Naive thymus-derived CD4-positive, alpha-beta T cell (primary cell): Measurements from ENCODE around the gene CDH5. TPM values are rescaled to one million over a fixed set of nuclear protein-coding genes. Genes with fewer than 3 reads are reported as not detected.

ENCODE experiments used
- ATAC-seq: fragments of 150-1000 bp; cut with Tn5 transposase; 2 replicates; pipeline ENCODE4 v1.10.0; 2021; ENCODE audit warnings: mild to moderate bottlenecking, moderate library complexity
- CTCF ChIA-PET: fragments of 350-600 bp; sonication (Branson Sonifier 250); formaldehyde crosslinking; loops from one replicate; lab custom pipeline; 2021; ENCODE audit warnings: antibody characterized with exemption; lab: Charles Lee
- POLR2A ChIA-PET: fragments of 350-600 bp; sonication (Branson Sonifier 250); formaldehyde crosslinking; loops from one replicate; lab custom pipeline; 2021; ENCODE audit warnings: antibody characterized with exemption, inconsistent platforms; lab: Charles Lee
- DNase-seq, 9 donors: peaks; one replicate each; pipeline versions ENCODE4 v3.0.0 to v3.0.0-alpha.2; 2020 to 2022; ENCODE audit warnings: mixed read lengths in 1 of 9
- H3K27ac ChIP-seq: one replicate; pipeline ENCODE4 v1.7.0; 2013; ENCODE audit warnings: mild to moderate bottlenecking, low read depth, low read length, moderate library complexity
- H3K27me3 ChIP-seq, 2 donors: one replicate each; pipeline ENCODE4 v1.7.0; 2013; ENCODE audit warnings: low read length in 2 of 2, mild to moderate bottlenecking in 2 of 2, moderate library complexity in 2 of 2; ENCODE audit not compliant: control insufficient read depth in 2 of 2, insufficient read depth in 2 of 2
- H3K36me3 ChIP-seq, 3 experiments: 1 replicate in 2 of 3; 2 replicates in 1 of 3; pipeline ENCODE4 v1.7.0; 2013; ENCODE audit warnings: low read length in 3 of 3, mild to moderate bottlenecking in 3 of 3, moderate library complexity in 1 of 3; ENCODE audit not compliant: insufficient read depth in 3 of 3, control insufficient read depth in 2 of 3
- H3K4me1 ChIP-seq, 2 donors: one replicate each; pipeline ENCODE4 v1.7.0; 2013; ENCODE audit warnings: low read length in 2 of 2, mild to moderate bottlenecking in 2 of 2, moderate library complexity in 1 of 2; ENCODE audit not compliant: control insufficient read depth in 2 of 2, insufficient read depth in 2 of 2
- H3K4me3 ChIP-seq: 2 replicates; pipeline ENCODE4 v1.7.0; 2013; ENCODE audit warnings: mild to moderate bottlenecking, low read length
- H3K9me3 ChIP-seq, 3 experiments: 1 replicate in 2 of 3; 2 replicates in 1 of 3; pipeline ENCODE4 v1.7.0; 2013; ENCODE audit warnings: low read length in 3 of 3; ENCODE audit not compliant: control insufficient read depth in 2 of 3
- H3K27ac Mint-ChIP-seq, 9 donors: one replicate each; pipeline ENCODE4 v1.8.0; 2020 to 2022; ENCODE audit warnings: mixed read lengths in 9 of 9, mild to moderate bottlenecking in 8 of 9, moderate library complexity in 5 of 9, inconsistent platforms in 2 of 9
- H3K27me3 Mint-ChIP-seq, 5 donors: one replicate each; pipeline ENCODE4 v1.8.0; 2021 to 2022; ENCODE audit warnings: mixed read lengths in 5 of 5, mild to moderate bottlenecking in 1 of 5
- H3K36me3 Mint-ChIP-seq, 5 donors: one replicate each; pipeline ENCODE4 v1.8.0; 2020 to 2022; ENCODE audit warnings: mixed read lengths in 5 of 5, mild to moderate bottlenecking in 3 of 5, inconsistent platforms in 1 of 5
- H3K4me1 Mint-ChIP-seq, 7 donors: one replicate each; pipeline ENCODE4 v1.8.0; 2020 to 2022; ENCODE audit warnings: mixed read lengths in 7 of 7, mild to moderate bottlenecking in 3 of 7, inconsistent platforms in 1 of 7
- H3K4me3 Mint-ChIP-seq, 10 donors: one replicate each; pipeline ENCODE4 v1.8.0; 2020 to 2022; ENCODE audit warnings: mild to moderate bottlenecking in 10 of 10, mixed read lengths in 10 of 10, moderate library complexity in 6 of 10, inconsistent platforms in 2 of 10
- H3K9me3 Mint-ChIP-seq, 11 donors: one replicate each; pipeline ENCODE4 v1.8.0; 2020 to 2022; ENCODE audit warnings: mixed read lengths in 11 of 11, mild to moderate bottlenecking in 4 of 11, inconsistent platforms in 1 of 11, moderate library complexity in 1 of 11
- intact Hi-C, 2 donors: fragments of 100-400 bp; cut with micrococcal nuclease; formaldehyde crosslinking; loops; one replicate each; pipeline ENCODE4 v1.15.1; 2023
- polyA plus RNA-seq, 2 donors: library from polyadenylated mRNA; unstranded; fragments of 300-500 nt; fragmentation: Illumina TruSeq; gene quantifications; one replicate each; pipeline ENCODE4 v1.2.3, GENCODE V29; 2021
- total RNA-seq, 6 experiments: library from RNA in 5 of 6; stranded (reverse) in 5 of 6; gene quantifications; 1 replicate in 5 of 6; 2 replicates in 1 of 6; pipeline ENCODE4 v1.2.3 and lab custom pipeline; 2021 to 2026

CDH5 gene
- total and polyA plus RNA-seq, 7 experiments from 2014 or later = not detected

DNA sequence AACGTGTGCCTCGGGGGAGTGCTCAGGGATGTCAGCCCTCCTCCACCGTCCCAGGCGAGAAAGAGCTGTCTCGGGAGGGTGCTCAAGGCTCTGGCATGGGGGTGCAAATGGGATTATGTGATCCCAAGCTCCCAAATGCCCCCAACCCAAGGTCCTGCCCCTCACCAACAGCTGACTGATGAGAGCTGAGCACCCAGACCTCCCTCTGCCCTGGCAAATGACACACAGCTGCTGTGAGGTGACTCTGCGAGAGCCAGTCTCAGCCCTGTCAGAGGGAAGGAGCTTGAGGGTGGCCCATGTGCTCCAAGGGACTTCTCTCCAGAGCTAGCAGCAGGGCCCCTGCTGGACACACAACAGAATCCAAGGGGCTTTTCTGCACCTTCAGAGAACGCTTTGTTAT is 7.7 kb downstream of the CDH5 start:
- intact Hi-C loops = no loop called here
- CTCF ChIA-PET = interaction anchor here (0.6 kb wide), 1 partner anchor 15 kb away, joined by 4 read pairs; no protein-coding TSS in a partner anchor
- ATAC-seq = no peak

DNA sequence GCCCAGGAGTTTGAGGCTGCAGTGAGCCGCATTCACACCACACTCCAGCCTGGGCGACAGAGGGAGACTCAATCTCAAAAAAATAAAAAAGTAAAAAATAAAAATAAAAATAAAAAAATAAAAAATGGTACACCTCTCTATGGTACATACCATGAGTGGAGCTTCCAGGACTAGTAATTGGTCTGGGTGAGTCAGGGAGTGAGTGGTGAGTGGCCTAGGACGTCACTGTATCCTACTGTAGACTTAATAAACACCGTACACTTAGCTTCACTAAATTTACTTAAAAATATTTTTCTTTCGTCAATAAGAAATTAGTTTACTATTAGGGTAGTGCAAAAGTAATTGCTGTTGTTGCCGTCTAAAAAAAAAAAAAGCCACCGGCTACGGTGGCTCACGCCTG is 9.0 kb downstream of the CDH5 start:
- H3K27ac Mint-ChIP-seq = no peak overlapping the region
- H3K4me1 ChIP-seq = no peaks in the 10 kb centered on the region
- peaks cover 0 to 7% (median 1%) of the 10 kb centered on the region in 11 donors for H3K9me3 Mint-ChIP-seq
- H3K27me3 Mint-ChIP-seq = no peaks in the 10 kb centered on the region
- no peak overlapping the region for H3K4me3 Mint-ChIP-seq
- no peaks in the 10 kb centered on the region for H3K9me3 ChIP-seq
- H3K36me3 Mint-ChIP-seq = no peaks in the 10 kb centered on the region
- no peak overlapping the region for H3K4me3 ChIP-seq
- intact Hi-C loops = no loop called here
- peaks cover 0 to 4% (median 0%) of the 10 kb centered on the region in 7 donors for H3K4me1 Mint-ChIP-seq
- no peak overlapping the region for H3K27ac ChIP-seq
- ChIA-PET POLR2A (no interaction called here), CTCF (interaction anchor here (0.6 kb wide), 1 partner anchor 233 kb away, joined by 3 read pairs; no protein-coding TSS in a partner anchor)
- H3K36me3 ChIP-seq = no peaks in the 10 kb centered on the region
- ATAC-seq (no peak), DNase-seq (no peak)
- H3K27me3 ChIP-seq = no peaks in the 10 kb centered on the region

More for the DNA sequence above, 7.7 kb downstream of the CDH5 start:
- Histone ChIP-seq H3K9me3 (no peaks in the 10 kb centered on the region), H3K4me3 (no peak overlapping the region), H3K27me3 (no peaks in the 10 kb centered on the region), H3K4me1 (no peaks in the 10 kb centered on the region), H3K36me3 (no peaks in the 10 kb centered on the region), H3K27ac (no peak overlapping the region)
- DNase-seq = no peak
- Mint-ChIP-seq H3K27ac (no peak overlapping the region), H3K4me3 (no peak overlapping the region), H3K9me3 (peaks cover 0 to 3% (median 0%) of the 10 kb centered on the region in 11 donors), H3K36me3 (no peaks in the 10 kb centered on the region), H3K4me1 (peaks cover 0 to 2% (median 0%) of the 10 kb centered on the region in 7 donors), H3K27me3 (no peaks in the 10 kb centered on the region)
- POLR2A ChIA-PET = no interaction called here

DNA sequence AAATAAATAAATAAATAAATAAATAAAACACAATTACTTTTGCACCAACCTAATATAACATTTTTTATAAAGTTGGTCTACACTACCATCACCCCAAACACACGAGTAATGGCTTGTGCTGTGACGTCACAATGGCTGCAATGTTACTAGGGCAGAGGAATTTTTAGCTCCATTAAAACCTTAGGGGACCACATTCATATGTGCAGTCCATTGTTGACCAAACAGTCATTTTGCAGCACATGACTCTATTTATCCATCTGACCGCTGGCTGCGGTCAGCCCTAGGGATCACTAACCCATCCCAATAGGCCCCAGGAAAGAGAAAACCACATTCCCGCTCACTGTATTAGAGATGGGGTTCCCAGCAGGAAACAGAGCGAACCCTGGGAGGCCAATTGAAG is 9.6 kb downstream of the CDH5 start:
- Histone ChIP-seq H3K4me3 (no peak overlapping the region), H3K27me3 (no peaks in the 10 kb centered on the region)
- POLR2A ChIA-PET = no interaction called here

DNA sequence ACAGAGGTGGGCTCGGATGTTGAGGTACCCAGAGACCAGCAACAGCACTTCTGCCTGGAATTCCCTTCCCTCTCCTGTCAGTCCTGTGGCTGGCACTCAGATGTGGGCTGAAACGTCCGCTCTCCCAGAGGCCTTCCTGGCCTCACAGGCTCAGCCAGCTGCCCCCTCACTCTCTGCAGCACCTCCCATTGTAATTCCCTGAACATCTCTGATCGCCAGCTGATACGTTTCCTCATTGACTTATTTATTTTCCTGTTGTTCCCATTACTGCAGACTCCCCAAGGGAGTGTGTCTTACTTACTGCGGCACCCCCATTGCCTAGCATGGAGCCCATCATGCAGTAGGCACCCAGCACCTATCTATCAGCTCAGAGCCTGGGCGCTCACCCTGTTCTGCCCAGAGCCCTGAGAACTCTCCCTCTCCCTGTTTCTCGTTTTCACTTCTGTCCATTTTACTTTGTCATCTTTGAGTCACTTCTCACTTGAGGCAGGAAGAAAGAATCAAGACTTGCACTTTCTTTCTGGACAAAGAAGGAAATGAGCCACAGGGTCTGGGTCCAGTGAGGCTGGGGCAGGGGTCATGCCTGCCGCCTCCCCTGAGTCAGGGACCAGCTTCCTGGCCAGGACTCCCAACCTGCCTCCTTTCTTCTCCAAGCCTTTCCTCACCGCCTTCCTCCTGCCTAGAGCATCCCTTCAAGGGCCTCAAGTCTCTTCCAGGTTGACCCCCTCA is 10.2 kb downstream of the CDH5 start:
- ChIA-PET POLR2A (no interaction called here), CTCF (no interaction called here)
- peaks cover 0 to 10% (median 3%) of the 10 kb centered on the region in 11 donors for H3K9me3 Mint-ChIP-seq
- no peak overlapping the region for H3K27ac ChIP-seq
- intact Hi-C loops = no loop called here
- H3K4me3 Mint-ChIP-seq = no peak overlapping the region
- H3K27me3 Mint-ChIP-seq = no peaks in the 10 kb centered on the region
- ATAC-seq = peak; percentile 27
- H3K36me3 ChIP-seq = no peaks in the 10 kb centered on the region
- H3K27ac Mint-ChIP-seq = no peak overlapping the region
- no peaks in the 10 kb centered on the region for H3K4me1 ChIP-seq
- H3K9me3 ChIP-seq = no peaks in the 10 kb centered on the region
- H3K27me3 ChIP-seq = no peaks in the 10 kb centered on the region
- H3K4me1 Mint-ChIP-seq = peaks cover 0 to 4% (median 0%) of the 10 kb centered on the region in 7 donors
- no peak overlapping the region for H3K4me3 ChIP-seq
- H3K36me3 Mint-ChIP-seq = no peaks in the 10 kb centered on the region
- no peak for DNase-seq

More for the DNA sequence above, 9.6 kb downstream of the CDH5 start:
- intact Hi-C loops = no loop called here
- H3K27me3 Mint-ChIP-seq = no peaks in the 10 kb centered on the region
- CTCF ChIA-PET = no interaction called here
- peaks cover 0 to 4% (median 0%) of the 10 kb centered on the region in 7 donors for H3K4me1 Mint-ChIP-seq
- H3K4me1 ChIP-seq = no peaks in the 10 kb centered on the region
- no peak overlapping the region for H3K4me3 Mint-ChIP-seq
- no peaks in the 10 kb centered on the region for H3K36me3 ChIP-seq
- no peaks in the 10 kb centered on the region for H3K9me3 ChIP-seq
- DNase-seq (no peak), ATAC-seq (no peak)
- H3K9me3 Mint-ChIP-seq = peaks cover 0 to 10% (median 3%) of the 10 kb centered on the region in 11 donors
- no peaks in the 10 kb centered on the region for H3K36me3 Mint-ChIP-seq
- H3K27ac ChIP-seq = no peak overlapping the region
- H3K27ac Mint-ChIP-seq = no peak overlapping the region

DNA sequence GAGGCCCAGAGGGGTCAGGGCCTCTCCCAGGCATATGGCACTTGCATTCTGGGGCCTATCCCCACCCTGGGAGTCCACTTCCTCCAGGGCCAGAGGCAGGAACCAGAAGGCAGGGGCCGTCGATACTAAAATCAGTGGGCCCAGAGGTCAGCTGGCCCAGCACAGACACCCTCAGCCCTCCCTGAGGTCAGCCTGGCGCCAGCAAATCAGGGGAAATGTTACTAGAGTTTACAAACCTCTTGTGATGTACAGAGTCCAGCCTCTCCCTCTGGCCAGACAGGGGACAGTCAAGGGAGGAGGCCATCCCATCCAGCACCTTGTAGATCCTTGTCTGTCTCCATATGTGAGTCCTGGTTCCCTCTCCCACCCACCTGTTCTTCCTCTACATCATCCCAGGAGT is 10.8 kb downstream of the CDH5 start:
- no peaks in the 10 kb centered on the region for H3K27me3 Mint-ChIP-seq
- no peak for DNase-seq
- no peaks in the 10 kb centered on the region for H3K4me1 ChIP-seq
- no peak for ATAC-seq
- H3K36me3 Mint-ChIP-seq = no peaks in the 10 kb centered on the region
- peaks cover 0 to 4% (median 0%) of the 10 kb centered on the region in 7 donors for H3K4me1 Mint-ChIP-seq
- CTCF ChIA-PET = no interaction called here
- no peak overlapping the region for H3K27ac Mint-ChIP-seq
- H3K27me3 ChIP-seq = no peaks in the 10 kb centered on the region
- no peaks in the 10 kb centered on the region for H3K36me3 ChIP-seq
- no peak overlapping the region for H3K27ac ChIP-seq
- intact Hi-C loops = no loop called here
- H3K9me3 Mint-ChIP-seq = peaks cover 0 to 10% (median 3%) of the 10 kb centered on the region in 11 donors
- H3K4me3 ChIP-seq = no peak overlapping the region
- POLR2A ChIA-PET = no interaction called here
- no peak overlapping the region for H3K4me3 Mint-ChIP-seq
- no peaks in the 10 kb centered on the region for H3K9me3 ChIP-seq

DNA sequence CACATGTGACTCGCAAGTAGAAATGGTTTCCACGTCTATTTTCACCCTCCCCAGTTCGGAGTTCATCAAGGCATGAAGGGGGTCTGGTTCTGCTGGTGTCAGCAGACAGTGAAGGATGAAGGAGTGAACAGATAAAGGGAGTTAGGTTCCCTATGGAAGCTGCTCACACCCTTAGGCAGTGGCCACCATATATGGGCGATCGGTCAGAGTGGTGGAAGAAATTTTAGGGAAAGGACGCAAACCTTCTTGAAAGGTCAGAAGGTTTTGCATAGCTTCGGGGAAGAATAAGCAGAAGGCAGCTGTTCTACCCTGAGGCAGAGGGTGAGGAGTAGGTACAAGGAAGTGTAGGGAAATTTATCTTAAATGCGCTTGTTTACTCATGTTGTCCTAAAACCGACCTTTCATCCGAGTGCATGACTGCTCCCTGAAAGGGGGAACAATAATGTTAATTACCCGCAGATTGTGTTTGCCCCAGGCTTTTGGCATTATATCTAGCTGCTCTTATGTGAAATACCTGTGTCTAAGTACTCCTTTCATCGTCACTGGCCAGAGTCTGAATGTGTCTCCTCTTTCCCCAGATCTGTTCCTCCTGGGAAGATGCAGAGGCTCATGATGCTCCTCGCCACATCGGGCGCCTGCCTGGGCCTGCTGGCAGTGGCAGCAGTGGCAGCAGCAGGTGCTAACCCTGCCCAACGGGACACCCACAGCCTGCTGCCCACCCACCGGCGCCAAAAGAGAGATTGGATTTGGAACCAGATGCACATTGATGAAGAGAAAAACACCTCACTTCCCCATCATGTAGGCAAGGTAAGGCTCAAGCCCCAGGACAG is 12.5 kb downstream of the CDH5 start:
- Histone ChIP-seq H3K36me3 (no peaks in the 10 kb centered on the region), H3K27me3 (no peaks in the 10 kb centered on the region), H3K9me3 (no peaks in the 10 kb centered on the region), H3K27ac (no peak overlapping the region), H3K4me3 (no peak overlapping the region), H3K4me1 (no peaks in the 10 kb centered on the region)
- DNase-seq (no peak), ATAC-seq (no peak)
- H3K4me3 Mint-ChIP-seq = no peak overlapping the region
- H3K27me3 Mint-ChIP-seq = no peaks in the 10 kb centered on the region
- POLR2A ChIA-PET = no interaction called here
- CTCF ChIA-PET = no interaction called here
- H3K4me1 Mint-ChIP-seq = peaks cover 0 to 4% (median 0%) of the 10 kb centered on the region in 7 donors
- H3K36me3 Mint-ChIP-seq = no peaks in the 10 kb centered on the region
- peaks cover 0 to 10% (median 3%) of the 10 kb centered on the region in 11 donors for H3K9me3 Mint-ChIP-seq
- intact Hi-C loops = no loop called here
- peak overlapping the region in 1 of 9 donors; percentile 33 for H3K27ac Mint-ChIP-seq
